Stimulated activated CD4-positive, alpha-beta T cell treated with anti-CD3 and anti-CD28 coated beads, Interleukin-2, amount 100 ng/mL, for 24 hours (primary cell): ENCODE measurements around the gene HAND2.

Experiments used
- DNase-seq, 2 donors: peaks; one replicate each; pipeline ENCODE4 v3.0.0-alpha.2; 2020

HAND2 gene

DNA sequence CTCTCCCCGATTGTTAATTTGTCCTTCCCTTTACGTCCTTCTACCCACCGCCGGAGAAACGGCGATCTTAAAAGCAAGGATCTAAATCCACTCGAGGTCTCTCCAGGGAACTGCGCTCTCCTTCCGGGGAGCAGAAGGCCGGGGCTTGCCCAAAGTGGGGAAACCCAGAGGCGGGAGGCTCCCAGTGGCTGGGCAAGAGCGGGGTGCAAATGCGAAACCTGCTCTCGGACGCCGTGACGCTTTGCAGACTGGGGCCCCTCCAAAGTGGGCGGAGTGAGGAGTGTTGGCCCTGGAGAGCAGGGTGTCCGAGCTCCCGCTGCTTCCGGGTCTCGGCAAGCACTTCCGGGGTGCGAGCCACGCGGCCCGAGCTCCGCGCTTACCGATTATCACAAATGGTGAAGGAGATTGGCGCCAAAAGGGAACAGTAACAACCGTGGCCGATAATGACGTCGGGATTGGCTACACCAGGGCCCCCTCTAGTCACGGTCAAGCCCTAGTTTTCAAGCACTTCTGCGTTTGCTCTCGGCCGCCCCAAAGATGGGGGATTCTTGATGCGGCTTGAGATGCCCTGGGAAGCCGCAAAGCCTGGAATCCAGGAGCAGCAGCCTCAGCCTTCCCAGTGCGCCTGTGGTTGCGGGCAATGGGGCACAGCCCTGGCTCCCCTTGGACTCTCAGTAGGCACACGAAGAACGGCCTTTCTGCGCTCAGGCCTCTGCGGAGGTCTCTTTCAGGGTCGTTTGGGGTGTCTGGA, 29.0 kb downstream of the HAND2 start:
- peak in 1 of 2 donors; percentile 32 for DNase-seq

DNA sequence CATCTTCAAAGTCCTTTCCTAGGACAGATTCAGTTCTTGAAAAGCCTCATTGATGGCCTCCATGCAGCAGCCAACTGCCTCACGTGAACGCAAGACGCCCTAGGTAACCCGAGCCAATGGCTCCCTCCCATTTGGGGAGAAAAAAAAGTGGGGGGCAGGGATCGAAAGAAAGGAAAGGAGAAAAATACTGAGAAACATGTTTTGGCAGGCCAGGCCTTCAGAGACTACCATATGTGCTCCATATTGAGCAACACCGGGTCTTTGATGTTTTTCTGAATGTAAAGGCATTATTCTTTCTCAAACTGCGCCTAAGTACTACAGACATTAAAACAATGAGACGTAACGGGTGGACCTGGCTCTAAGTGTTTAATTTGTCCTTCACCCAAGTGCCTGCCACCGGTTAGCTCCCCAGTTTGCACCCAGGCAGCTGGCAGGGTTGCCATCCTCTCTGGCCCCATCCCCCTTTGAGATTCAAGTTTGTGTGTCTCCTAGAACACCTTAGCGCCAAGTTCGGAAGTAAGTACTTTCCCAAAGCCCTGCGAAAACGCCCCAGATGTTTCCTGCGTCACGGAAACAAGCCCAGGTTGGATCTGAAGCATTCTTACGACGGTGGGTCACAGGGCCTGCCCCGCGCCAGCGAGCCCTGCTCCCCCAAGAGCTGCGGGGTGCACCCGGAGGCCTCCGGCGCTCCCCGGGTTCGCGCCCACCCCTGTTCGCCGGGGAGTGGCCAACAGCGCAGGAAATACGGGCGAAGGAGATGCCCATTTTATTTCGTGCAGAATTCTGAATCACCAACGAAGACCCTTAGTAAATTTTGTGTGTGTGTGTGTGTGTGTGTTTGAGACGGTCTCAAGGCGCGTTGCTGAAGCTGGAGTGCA, 30.1 kb downstream of the HAND2 start:
- DNase-seq = no peak

DNA sequence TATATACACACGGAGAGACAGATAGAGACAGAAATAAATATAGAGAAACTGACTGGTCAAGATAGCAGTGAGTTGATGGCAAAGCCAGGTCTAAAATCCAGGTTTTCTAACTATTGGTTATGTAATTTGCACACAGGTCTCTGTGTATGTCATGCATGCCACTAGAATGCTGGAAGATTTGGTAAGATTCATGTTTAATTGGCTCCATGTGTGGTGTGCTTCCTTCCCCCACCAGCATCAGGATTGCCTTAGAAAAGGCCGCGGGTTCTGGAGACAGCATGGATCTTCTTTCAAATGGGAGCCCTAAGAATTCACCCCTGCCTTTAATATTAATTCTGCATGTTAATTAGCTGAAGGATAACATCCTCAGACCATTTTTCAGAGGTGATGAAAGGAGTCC, 31.3 kb downstream of the HAND2 start:
- DNase-seq = no peak

DNA sequence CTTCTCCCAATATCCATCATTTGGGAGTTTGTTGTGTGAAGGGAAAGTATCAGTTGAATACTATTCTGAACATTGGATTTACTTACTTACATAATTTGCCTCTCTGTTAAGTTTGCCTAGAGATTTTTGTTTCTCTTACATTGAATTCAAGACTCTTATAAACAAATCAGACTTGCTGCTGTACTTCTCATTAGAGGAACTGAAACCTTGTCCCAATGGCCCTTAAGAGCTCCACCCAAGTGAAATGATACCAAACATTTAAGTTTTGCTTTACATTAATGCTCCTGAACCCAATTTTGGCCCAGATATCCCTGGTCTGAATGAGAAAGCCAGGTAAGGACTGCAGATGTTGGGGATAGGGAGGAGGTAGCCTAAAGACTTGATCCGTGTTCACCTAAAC, 32.0 kb downstream of the HAND2 start:
- no peak for DNase-seq

DNA sequence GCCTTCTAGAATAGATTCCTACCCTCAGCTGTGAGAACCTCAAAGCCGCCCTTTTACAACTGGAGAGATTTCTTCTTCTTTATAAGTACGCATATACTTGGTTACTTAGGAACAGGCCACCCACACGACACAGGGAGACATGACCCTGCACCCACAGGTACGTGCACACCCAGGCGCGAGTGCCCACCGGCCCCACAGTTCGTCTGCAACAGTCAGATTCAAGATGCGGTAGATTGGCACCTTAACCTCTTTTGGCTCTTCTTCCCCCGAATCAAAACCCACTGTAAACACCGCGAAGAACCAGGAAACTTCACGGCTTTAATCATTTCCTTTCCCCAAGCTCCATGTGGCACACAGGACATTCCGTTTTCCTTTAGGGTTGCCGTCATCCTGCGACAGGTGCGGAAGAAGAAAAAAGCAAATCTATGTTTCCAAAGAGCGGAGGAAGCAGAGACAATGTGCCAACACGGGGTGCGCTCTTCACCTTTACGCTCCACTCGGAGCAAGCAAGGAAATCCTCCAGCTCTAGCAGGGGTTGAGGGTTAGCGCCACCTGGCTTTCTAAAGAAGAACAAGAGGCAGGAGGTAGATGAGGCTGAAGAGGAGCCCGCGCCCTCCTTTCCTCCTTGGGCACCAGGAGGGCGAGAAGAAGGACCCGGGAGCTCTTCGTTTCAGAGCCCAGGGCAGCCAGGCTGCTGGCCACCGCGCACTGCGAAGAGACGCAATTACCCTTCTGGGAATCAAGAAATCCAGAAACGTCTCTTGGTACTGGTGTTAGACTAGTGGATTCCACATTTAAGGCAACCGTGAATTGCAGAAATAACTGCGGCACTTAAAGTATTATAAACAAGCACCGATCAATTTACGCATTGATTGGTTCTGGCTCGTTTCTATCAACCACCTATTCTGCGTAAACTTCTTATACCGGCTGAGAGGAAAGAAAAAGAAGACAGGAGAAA, 35.7 kb downstream of the HAND2 start:
- peak; percentile 47 to 56 for DNase-seq

DNA sequence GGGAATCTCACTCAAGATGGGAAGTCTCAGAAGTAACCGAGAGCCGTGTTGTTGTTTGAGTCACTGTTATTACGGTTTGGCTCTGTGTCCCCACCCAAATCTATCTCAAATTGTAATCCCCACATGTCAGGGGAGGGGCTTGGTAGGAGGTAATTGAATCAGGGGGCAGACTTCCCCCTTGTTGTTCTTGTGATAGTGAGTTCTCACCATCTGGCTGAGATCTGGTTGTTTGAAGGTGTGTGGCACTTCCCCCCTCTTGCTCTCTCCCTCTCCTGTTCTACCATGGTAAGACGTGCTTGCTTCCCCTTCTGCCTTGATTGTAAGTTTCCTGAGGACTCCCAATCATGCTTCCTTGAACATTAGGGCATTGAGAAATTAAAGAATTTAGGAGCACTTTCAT, 37.0 kb downstream of the HAND2 start:
- DNase-seq = no peak

DNA sequence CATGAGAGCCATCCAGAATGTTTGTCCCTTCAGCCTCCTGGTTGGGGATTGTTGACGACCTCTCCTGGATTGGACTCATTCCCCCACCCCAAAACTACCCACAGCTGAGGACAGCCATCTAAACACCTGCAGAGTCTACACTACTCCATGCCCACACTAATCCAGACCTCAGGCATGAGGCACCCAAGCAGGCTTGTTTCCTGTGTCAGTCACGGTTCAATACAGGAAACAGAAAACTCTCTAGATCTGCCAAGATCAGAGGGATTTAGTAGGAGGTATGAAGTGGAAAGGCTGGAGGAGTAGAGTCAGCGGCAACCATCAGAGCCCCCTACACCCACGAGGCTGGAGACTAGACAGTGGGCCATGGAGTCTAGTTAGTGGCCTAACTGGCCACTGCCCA, 37.7 kb downstream of the HAND2 start:
- DNase-seq = no peak

DNA sequence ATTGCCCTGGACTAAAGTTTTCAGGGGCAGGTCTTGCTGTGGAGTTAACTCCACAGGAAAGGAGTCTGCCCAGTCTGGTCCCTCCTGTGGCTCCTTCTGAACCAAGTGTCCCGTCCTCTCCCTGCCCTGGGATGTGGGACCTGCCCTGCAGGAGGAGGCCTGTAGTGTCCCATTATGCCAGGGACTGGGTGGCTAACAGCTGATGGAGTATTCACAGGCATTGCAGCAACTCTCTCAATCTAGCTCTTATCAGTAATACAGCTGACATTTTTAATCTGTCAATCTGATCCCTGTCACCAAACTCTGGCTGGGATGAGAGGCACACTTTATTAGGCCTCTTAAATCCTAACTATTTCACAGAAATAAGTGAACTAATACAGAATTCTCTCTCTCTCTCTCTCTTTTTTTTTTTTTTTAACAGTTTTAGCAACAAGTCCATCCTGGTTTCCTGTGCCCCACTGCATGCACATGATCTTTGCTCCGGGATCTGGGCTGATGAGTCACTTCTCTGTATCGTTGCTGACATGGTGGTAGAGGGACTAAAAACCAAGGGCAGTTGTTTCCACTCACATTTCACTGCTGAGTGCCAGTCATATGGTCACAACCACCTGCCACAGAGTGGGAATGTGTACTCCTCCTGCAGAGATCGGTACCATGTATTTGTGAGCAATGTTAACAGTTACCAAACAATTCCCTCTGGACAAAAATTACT, 39.1 kb downstream of the HAND2 start:
- no peak for DNase-seq

DNA sequence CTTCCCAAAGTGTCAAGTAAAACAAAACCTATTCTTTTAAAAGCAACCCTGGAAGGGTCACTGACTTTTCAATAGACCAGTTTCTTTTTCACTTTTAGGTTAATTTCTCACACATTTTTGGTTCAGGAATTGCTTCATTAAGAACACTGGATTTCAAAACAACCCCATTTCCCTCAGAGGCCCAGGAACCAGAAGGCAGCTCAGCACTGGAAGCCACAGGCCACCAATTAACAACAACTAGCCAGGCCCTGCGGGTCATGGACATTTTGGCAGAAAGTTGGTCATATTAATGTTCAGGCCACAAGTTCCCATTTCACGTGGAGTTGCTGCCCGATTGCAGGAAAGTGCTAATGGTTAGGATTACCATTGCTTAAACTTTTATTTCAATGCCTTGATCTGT, 39.8 kb downstream of the HAND2 start:
- DNase-seq = no peak

DNA sequence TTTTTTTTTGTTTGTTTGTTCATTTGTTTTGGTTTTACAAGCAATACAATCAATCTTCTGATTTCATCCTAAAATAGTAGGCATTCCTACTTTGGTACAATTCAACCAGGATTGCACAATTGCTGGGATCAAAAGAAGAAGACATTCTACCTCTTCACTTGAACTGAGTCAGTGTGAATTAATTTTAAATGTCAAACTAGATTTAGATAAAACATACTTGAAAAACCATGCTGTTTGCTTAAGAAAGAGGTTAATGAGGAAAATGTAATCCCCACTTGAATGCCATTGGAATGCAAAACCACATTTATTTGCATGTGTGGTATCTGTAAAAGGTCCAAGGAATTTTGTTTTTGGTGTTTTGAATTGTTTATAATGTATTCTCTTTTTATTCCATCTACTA, 40.5 kb downstream of the HAND2 start:
- no peak for DNase-seq

DNA sequence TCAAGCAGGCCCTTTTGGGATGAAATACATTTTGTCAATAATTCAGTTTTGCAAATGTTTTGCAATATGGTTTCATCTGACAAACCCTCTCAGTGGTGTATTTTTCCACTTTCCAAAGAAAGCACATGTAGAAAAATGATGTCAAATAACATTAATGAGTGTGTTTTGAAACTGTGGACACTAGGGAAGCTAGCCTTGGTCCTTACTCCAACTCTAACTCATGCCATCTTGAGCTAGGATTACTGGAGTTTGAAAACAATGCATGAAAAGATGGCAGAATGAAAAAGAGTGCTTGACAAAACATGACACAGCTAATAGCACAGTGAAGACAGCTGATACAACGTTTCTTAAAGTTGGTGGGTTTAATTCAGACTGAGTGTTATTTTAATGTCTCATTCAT, 41.4 kb downstream of the HAND2 start:
- no peak for DNase-seq

DNA sequence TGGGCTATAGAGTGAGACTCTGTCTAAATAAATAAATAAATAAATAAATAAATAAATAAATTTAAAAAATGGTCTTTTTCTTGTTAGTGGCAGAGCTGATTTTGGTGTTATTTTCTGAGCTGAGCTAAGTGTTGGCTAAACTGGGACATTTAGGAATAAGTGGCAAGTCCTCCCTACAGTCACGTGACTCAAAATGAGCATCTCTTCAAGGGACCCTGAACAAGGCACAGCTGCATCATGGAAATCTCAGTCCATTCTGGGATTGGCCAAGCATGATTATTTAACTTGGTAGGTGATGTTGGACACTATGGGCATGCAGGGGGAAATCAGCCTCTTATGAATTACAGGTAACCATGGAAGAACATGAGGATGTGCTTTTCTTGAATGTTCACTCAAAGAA, 42.0 kb downstream of the HAND2 start:
- DNase-seq = no peak

DNA sequence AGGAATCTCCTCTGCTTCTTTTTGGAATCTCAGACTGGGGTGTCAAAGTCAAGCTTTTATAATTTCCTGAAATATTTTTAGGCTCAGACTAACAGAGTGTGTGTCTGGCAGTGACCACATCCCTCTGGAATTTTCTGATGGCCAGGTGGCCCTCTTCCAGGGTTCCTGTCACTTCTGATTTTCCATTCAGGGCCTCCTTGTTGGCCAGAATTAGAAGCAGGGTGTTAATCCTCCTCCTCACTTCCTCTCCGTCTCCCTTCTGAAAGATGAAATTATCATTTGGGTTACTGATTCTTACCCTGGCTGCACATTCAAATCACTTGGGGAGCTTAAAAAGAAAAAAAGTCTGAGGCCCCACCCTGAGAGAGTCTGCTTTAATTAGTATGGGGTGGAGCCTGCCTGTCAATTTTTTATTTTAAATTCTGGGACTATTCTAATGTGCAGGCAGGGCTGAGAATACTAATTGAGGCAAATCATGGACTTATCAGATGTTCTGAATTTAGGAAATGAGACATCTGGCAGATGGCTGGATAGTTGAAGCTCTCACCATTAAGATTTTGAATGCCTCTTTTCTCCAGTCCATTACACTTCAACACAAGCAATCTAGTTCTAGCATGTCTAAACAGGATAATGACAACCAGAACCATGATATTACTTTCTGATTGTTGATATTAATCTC, 43.2 kb downstream of the HAND2 start:
- DNase-seq = no peak

DNA sequence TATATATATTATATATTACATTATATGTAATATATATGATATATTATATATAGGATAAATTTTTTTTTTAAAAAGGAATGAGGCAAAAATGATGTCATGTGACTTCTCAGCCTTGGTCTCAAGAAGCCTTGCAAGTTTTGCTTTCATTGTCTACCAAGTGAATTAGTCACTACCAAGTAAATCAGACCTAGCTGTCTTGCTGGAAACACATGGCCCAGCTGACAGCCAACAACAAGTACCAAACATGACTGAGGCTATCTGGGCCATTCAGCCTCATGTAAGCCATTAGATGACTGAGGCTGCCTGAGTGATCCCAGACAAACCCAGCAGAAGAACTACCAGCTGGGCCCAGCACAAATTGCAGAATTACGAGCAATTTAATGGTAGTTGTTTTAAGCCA, 44.9 kb downstream of the HAND2 start:
- DNase-seq = no peak

DNA sequence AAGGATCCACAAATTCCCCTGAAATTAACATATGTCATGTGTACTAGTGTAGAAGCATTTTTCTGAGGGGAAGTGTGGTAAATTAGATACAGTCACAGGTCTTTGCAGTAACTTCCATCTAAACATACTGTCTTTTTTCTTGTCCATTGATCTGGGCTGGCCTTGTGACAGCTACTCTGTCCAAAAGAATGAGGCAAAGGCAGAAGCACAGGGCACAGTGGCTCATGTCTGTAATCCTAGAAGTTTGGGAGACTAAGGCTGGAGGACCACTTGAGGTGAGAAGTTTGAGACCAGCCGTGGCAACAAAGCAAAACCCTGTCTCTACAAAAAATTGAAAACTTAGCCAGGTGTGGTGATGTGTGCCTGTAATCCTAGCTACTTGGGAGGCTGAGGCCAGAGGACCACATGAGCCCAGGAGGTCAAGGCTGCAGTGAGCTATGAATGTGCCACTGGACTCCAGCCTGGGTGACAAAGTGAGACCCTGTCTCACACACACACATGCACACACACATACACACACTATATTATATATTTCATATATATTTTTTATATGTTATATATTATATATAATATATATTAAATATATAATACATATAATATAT, 47.6 kb downstream of the HAND2 start:
- no peak for DNase-seq

DNA sequence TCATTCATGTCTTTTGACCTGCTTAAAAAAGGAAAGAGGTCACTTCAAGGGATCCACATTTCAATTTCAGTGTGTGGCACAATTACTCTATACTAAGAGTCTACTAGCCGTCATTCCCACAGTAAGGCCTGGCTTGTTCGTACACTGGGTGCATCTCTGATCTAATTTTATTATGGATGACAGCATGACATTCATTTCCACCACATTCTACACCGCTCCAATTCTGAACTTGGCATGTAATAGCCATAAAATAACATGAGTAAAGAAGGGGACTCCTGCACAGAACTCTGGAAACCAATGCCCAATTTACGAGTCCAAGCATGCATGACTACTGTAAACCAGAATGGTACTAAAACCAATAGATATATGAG, 51.1 kb downstream of the HAND2 start:
- no peak for DNase-seq

DNA sequence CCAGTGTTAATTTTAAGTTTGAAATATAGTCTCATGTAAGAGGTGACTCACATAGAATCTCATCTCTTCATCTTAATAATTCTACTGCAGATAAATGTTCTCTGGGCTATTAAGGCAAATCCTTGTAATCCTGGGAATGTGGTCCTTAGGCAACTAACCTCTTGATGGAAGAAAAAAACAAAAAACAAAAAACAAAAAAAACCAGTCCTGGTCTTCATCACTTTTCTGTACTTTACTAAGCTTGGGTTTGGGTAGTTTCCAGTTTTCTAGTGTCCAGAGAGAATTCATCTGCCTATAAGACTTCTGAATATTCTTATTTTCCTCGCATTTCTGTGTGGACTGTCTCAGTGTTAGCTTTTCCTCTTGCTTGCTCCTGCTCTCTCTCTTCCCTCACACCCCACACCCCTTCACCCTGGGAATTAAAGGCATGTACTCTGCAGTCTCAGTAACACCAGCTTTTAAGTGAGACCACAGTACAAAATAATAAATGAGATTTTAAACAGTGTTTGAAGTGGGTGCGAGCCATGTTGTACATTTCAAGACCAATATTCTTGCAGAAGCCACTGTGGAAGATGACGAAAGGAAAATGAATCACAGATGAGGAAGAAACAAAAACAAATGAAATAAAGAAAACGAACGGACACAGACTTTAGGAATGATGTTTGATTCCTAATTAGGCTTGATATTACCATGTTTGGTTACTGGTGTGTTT, 51.7 kb downstream of the HAND2 start:
- DNase-seq = no peak

DNA sequence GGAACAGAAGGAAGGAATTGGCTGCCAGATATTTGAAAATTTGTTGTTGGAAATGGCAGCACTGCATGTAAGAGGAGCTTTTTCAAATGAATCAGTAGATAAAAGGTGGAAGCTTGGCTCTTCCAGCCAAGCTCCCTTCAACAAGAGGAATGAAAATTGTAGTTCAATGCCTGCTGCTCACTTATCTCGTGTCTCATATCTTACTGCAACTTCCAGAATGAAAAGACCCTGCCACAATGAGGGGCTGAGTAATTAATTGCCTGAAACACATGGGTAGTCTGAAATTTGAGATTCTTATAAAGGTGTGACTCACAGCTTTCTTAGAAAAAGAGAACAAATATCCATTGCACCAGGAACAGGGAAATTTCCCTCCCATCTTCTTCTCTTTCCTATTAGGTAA, 53.0 kb downstream of the HAND2 start:
- DNase-seq = no peak
